ENCODE results near the gene PILRA. TPM values are rescaled to one million over a fixed set of nuclear protein-coding genes. Genes with fewer than 3 reads are reported as not detected.
A peak's percentile ranks its signal among the peaks of the same experiment; 100 is the strongest.
"Not testable (repeated sequence)": the region's sequence is repeated elsewhere in the genome, so short reads cannot be mapped to it uniquely, and the experiment has no call there.

The PILRA gene
- total RNA-seq, 1 donor from 2014 or later, result 6.7 TPM

- Mint-ChIP-seq H3K36me3 (peaks cover 30% of the 10 kb centered on the region), H3K4me1 (no peaks in the 10 kb centered on the region), H3K9me3 (no peaks in the 10 kb centered on the region), H3K4me3 (no peak within 1 kb of the TSS), H3K27me3 (ENCODE audit: low read depth) (no peaks in the 10 kb centered on the region), H3K27ac (no peak within 1 kb of the TSS)
- no peak for DNase-seq (ENCODE audit: low spot score in 2 of 2, unreplicated experiment in 2 of 2)
- no peak for TF ChIP-seq CTCF (IDR thresholded peaks at IDR 0.05; ENCODE audit: unreplicated experiment)
Observed at GRCh38 chr7:100358027-100358856, 15.0 kb upstream of the PILRA start, which contains the start of gene PILRB. PILRB (plus strand) TSS chr7:100358117; CDS start chr7:100358303, 186 bp downstream.

- Mint-ChIP-seq H3K9me3 (no peaks in the 10 kb centered on the region), H3K27ac (no peak overlapping the region), H3K4me3 (no peak overlapping the region), H3K27me3 (ENCODE audit: low read depth) (no peaks in the 10 kb centered on the region), H3K4me1 (no peaks in the 10 kb centered on the region), H3K36me3 (peaks cover 36% of the 10 kb centered on the region)
- no peak for DNase-seq (ENCODE audit: low spot score in 2 of 2, unreplicated experiment in 2 of 2)
- TF ChIP-seq CTCF (IDR thresholded peaks at IDR 0.05; ENCODE audit: unreplicated experiment), result no peak
Observed at GRCh38 chr7:100358857-100359212, 14.5 kb upstream of the PILRA start.

DNA sequence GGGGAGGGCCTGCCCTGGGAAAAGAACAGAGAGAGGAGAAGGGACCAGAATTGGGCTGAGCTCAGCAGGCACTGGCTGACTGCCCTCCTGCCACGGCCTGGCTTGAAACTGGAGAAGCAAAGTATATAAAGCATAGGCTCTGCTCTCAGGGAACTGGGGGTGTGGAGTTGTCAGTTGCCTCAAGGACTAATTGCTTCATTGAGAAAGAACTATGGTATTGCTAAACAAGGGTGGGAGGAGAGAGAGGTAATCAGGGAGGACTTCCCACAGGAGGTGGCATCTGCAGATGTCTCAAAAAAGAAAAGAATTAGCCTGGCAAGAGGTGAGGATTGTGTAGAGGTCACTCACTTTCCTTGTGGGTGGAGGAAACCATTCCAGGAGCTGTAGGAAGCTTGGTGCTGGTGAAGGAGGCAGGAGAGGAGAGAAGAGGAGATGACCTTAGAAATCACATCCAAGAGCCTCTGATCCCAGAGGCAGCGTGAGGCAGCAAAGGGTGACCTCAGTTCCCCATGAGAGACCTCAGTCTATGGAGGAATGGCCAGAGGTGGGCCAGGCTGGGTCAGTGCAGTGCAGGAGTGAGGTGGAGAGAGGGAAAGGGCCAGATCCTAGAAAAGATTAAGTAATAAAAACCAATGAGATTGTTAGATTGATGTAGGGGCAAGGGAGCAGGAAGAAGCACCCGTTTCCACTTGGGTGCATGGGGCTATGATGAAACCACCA lies 13.0 kb upstream of the PILRA start:
- no peak overlapping the region for H3K27ac Mint-ChIP-seq
- no peak for TF ChIP-seq CTCF (IDR thresholded peaks at IDR 0.05; ENCODE audit: unreplicated experiment)
- no peak overlapping the region for H3K4me3 Mint-ChIP-seq
- peaks cover 42% of the 10 kb centered on the region for H3K36me3 Mint-ChIP-seq
- H3K27me3 Mint-ChIP-seq (ENCODE audit: low read depth), result no peaks in the 10 kb centered on the region
- no peaks in the 10 kb centered on the region for H3K4me1 Mint-ChIP-seq
- no peaks in the 10 kb centered on the region for H3K9me3 Mint-ChIP-seq
- DNase-seq (ENCODE audit: low spot score in 2 of 2, unreplicated experiment in 2 of 2), result no peak

DNA sequence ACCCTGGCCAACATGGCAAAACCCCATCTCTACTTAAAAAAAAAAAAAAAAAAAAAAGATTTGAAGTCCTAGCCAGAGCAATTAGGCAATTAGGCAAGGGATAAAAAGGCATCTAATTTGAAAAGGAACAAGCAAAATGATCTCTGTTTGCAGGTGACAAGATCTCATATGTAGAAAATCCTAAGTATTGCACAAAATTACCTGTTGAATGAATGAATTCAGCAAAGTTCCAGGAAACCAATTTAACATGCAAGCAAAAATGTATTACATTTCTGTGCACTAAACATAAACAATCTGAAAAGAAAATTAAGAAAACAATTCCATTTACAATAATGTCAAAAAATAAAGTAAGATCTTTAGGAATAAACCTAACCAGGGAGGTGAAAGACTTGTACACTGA lies 10.2 kb upstream of the PILRA start:
- no peak for TF ChIP-seq CTCF (IDR thresholded peaks at IDR 0.05; ENCODE audit: unreplicated experiment)
- Mint-ChIP-seq H3K36me3 (peaks cover 48% of the 10 kb centered on the region), H3K27me3 (ENCODE audit: low read depth) (no peaks in the 10 kb centered on the region)

DNA sequence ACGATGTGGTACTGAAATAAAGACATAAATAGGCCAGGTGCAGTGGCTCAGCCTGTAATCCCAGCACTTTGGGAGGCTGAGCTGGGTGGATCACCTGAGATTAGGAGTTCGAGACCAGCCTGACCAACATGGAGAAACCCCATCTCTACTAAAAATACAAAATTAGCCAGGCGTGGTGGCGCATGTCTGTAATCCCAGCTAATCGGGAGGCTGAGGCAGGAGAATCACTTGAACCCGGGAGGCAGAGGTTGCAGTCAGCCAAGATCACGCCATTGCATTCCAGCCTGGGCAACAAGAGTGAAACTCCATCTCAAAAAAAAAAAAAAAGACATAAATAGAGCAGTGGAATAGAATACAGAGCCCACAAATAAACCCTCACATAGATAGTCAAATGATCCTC lies 9.5 kb upstream of the PILRA start:
- peaks cover 48% of the 10 kb centered on the region for H3K36me3 Mint-ChIP-seq
- H3K9me3 Mint-ChIP-seq; H3K4me3 Mint-ChIP-seq; H3K4me1 Mint-ChIP-seq; DNase-seq (ENCODE audit: low spot score in 2 of 2, unreplicated experiment in 2 of 2); H3K27me3 Mint-ChIP-seq (ENCODE audit: low read depth); H3K27ac Mint-ChIP-seq: not testable (repeated sequence)

More for the DNA sequence above, 10.2 kb upstream of the PILRA start:
- no peak for DNase-seq (ENCODE audit: low spot score in 2 of 2, unreplicated experiment in 2 of 2)
- Mint-ChIP-seq H3K9me3 (no peaks in the 10 kb centered on the region), H3K4me3 (no peak overlapping the region), H3K4me1 (no peaks in the 10 kb centered on the region), H3K27ac (no peak overlapping the region)

DNA sequence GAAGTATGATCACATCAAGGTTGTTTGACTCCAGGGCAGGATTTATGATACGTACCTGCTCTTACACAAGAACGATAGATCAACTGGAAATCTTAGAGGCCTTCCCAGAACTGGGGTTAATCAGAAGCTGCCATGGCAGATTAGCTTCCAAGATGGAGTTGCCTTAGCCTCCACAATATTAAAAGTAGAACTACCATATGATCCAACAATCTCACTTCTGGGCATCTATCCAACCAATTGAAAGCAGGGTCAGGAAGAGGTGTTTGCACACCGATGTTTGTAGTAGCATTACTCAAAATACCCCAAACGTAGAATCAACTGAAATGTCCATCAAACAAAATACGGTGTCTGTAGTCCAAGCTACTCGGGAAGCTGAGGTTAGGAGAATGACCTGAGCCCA lies 8.8 kb upstream of the PILRA start:
- no peaks in the 10 kb centered on the region for H3K27me3 Mint-ChIP-seq (ENCODE audit: low read depth)
- no peak overlapping the region for H3K27ac Mint-ChIP-seq
- no peak for TF ChIP-seq CTCF (IDR thresholded peaks at IDR 0.05; ENCODE audit: unreplicated experiment)
- no peaks in the 10 kb centered on the region for H3K4me1 Mint-ChIP-seq
- no peak overlapping the region for H3K4me3 Mint-ChIP-seq
- H3K36me3 Mint-ChIP-seq, result peaks cover 45% of the 10 kb centered on the region
- H3K9me3 Mint-ChIP-seq, result no peaks in the 10 kb centered on the region
- no peak for DNase-seq (ENCODE audit: low spot score in 2 of 2, unreplicated experiment in 2 of 2)

GRCh38 chr7:100365998-100366367 lies 7.3 kb upstream of the PILRA start:
- not testable (repeated sequence) for H3K27me3 Mint-ChIP-seq (ENCODE audit: low read depth); H3K4me3 Mint-ChIP-seq; H3K9me3 Mint-ChIP-seq; DNase-seq (ENCODE audit: low spot score in 2 of 2, unreplicated experiment in 2 of 2); H3K4me1 Mint-ChIP-seq
- Mint-ChIP-seq H3K36me3 (peaks cover 37% of the 10 kb centered on the region), H3K27ac (peak overlapping the region; percentile 25)
